Endothelial cell of umbilical vein (primary cell): ENCODE measurements around the gene FSIP1. TPM values are rescaled to one million over a fixed set of nuclear protein-coding genes. Genes with fewer than 3 reads are reported as not detected.

Experiments
- BruUV-seq: library from RNA; stranded (reverse); fragments of 400-500 nt; replicated peaks from 2 replicates; lab custom pipeline; 2021; lab: Mats Ljungman, UMichigan
- CTCF ChIA-PET: fragments of 300-600, 350-600 bp; sonication (Branson Sonifier 250); formaldehyde crosslinking; loops from one replicate; lab custom pipeline; 2021; ENCODE audit warnings: antibody characterized with exemption, inconsistent platforms; lab: Charles Lee
- POLR2A ChIA-PET: fragments of 300-600, 350-600 bp; sonication (Branson Sonifier 250); formaldehyde crosslinking; loops from one replicate; lab custom pipeline; 2021; ENCODE audit warnings: antibody characterized with exemption, inconsistent platforms; lab: Charles Lee
- DNase-seq: peaks from one replicate; pipeline ENCODE4 v3.0.0-alpha.2; 2011; ENCODE audit warnings: low read depth, low spot score
- FAIRE-seq: peaks from 2 replicates; lab custom pipeline; 2011; peaks lifted over from hg19 to GRCh38; lab: Jason Lieb, UNC
- H2AFZ ChIP-seq: 2 replicates; pipeline ENCODE4 v1.6.0; 2012; ENCODE audit warnings: low read depth, low read length, control low read depth, inconsistent platforms
- H3K27ac ChIP-seq: 2 replicates; pipeline ENCODE4 v1.5.1; 2011; ENCODE audit warnings: low read depth, mild to moderate bottlenecking, control low read depth, low read length, moderate library complexity; ENCODE audit not compliant: insufficient read depth
- H3K27me3 ChIP-seq, 2 experiments: 2 replicates each; pipeline versions ENCODE4 v1.6.0 to v1.6.1; 2011; ENCODE audit warnings: low read length in 2 of 2, mixed read lengths in 1 of 2; ENCODE audit not compliant: control insufficient read depth in 2 of 2, insufficient read depth in 2 of 2
- H3K36me3 ChIP-seq, 2 experiments: 2 replicates in 1 of 2; 3 replicates in 1 of 2; pipeline ENCODE4 v1.5.1; 2011; ENCODE audit warnings: low read length in 2 of 2, mild to moderate bottlenecking in 1 of 2, moderate library complexity in 1 of 2; ENCODE audit not compliant: control insufficient read depth in 2 of 2, insufficient read depth in 2 of 2; ENCODE audit errors: extremely low read depth in 1 of 2
- H3K4me1 ChIP-seq: 3 replicates; pipeline ENCODE4 v1.5.1; 2011; ENCODE audit warnings: mild to moderate bottlenecking, low read length; ENCODE audit not compliant: control insufficient read depth, insufficient read depth; ENCODE audit errors: extremely low read depth
- H3K4me2 ChIP-seq: 2 replicates; pipeline ENCODE4 v1.6.1; 2011; ENCODE audit warnings: low read length, control low read depth, mixed read lengths; ENCODE audit not compliant: insufficient read depth
- H3K4me3 ChIP-seq, 3 experiments: fragments of 200-600 bp in 1 of 3; sonication (generic), shearing (Covaris generic) in 1 of 3; replicated peaks in 1 of 3; 2 replicates each; pipeline ENCODE4 v1.5.1; 2011 to 2016; ENCODE audit warnings: control low read depth in 3 of 3, low read length in 3 of 3, mild to moderate bottlenecking in 2 of 3, inconsistent platforms in 1 of 3, low read depth in 1 of 3, moderate library complexity in 1 of 3; ENCODE audit not compliant: insufficient read depth in 1 of 3
- H3K79me2 ChIP-seq: 2 replicates; pipeline ENCODE4 v1.6.0; 2012; ENCODE audit warnings: low read length, inconsistent platforms; ENCODE audit not compliant: control insufficient read depth, insufficient read depth
- H3K9ac ChIP-seq: replicated peaks from 2 replicates; pipeline ENCODE3; 2011; ENCODE audit warnings: low read length, control low read depth; ENCODE audit not compliant: insufficient read depth; ENCODE audit errors: extremely low read depth
- H3K9me1 ChIP-seq: replicated peaks from 3 replicates; pipeline ENCODE4 v1.6.0; 2011; ENCODE audit warnings: mild to moderate bottlenecking, low read length; ENCODE audit not compliant: control insufficient read depth, insufficient read depth; ENCODE audit errors: extremely low read depth
- H3K9me3 ChIP-seq: replicated peaks from 2 replicates; pipeline ENCODE4 v1.5.1; 2012; ENCODE audit warnings: low read length, inconsistent platforms; ENCODE audit not compliant: control insufficient read depth, insufficient read depth
- H4K20me1 ChIP-seq: replicated peaks from 2 replicates; pipeline ENCODE3; 2011; ENCODE audit warnings: mild to moderate bottlenecking, low read length; ENCODE audit not compliant: control insufficient read depth, insufficient read depth; ENCODE audit errors: extremely low read depth
- GATA2 ChIP-seq: IDR thresholded peaks from 2 replicates; pipeline ENCODE4 v1.7.0; 2011; ENCODE audit warnings: low read depth, mild to moderate bottlenecking, moderate library complexity, mixed read lengths, low read length; ENCODE audit not compliant: insufficient read length, insufficient read depth
- POLR2A ChIP-seq: IDR thresholded peaks from 2 replicates; pipeline ENCODE4 v1.6.1; 2012; ENCODE audit warnings: low read depth, mild to moderate bottlenecking, control low read depth, low read length
- POLR2AphosphoS5 ChIP-seq: IDR thresholded peaks from 2 replicates; pipeline ENCODE4 v1.6.1; 2012; ENCODE audit warnings: low read depth, mild to moderate bottlenecking, control low read depth, low read length, moderate library complexity; ENCODE audit not compliant: insufficient read depth
- dilution Hi-C: fragments of 300-500 bp; cut with MboI; formaldehyde crosslinking; loops from one replicate; pipeline ENCODE4 v1.15.0; 2019; ENCODE audit warnings: low sequenced_read_pairs; ENCODE audit not compliant: extremely low pct_ligation_motif_present
- intact Hi-C: fragments of 100-400 bp; cut with micrococcal nuclease; formaldehyde crosslinking; loops from one replicate; pipeline ENCODE4 v1.10.0; 2022
- polyA plus RNA-seq, 4 experiments: library from polyadenylated mRNA; depleted of rRNA in 3 of 4; stranded (reverse) in 3 of 4; unstranded in 1 of 4; fragments of >200 nt; gene quantifications; 2 replicates each; pipeline versions ENCODE4 v1.2.1 to v1.2.3, GENCODE V29; 2011 to 2012; ENCODE audit warnings: missing spikeins in 1 of 4
- total RNA-seq: library from RNA; stranded (reverse); gene quantifications from 2 replicates; pipeline ENCODE4 v1.2.3, GENCODE V29; 2021
- TF ChIP-seq, protein P1 (sequence below): IDR thresholded peaks from 2 replicates; pipeline ENCODE4 v1.6.1; 2011; ENCODE audit not compliant: insufficient read depth, insufficient read length

FSIP1 gene
- total and polyA plus RNA-seq, 2 donors (not counting 3 experiments of a cell fraction or from before 2014, with no cell fraction given): 0.23 to 1.1 TPM

GRCh38 chr15:39596358-39597051, 186.1 kb downstream of the FSIP1 start:
- ChIA-PET POLR2A (no interaction called here), CTCF (interaction anchor here (16.6 kb wide), 1 partner anchor 161 kb away, joined by 379 read pairs; no protein-coding TSS in a partner anchor)
- no peak overlapping the region for H2AFZ ChIP-seq
- H3K4me2 ChIP-seq: no peak overlapping the region
- no peaks in the 10 kb centered on the region for H3K79me2 ChIP-seq
- peaks cover 26 to 39% of the 10 kb centered on the region in 2 experiments for H3K36me3 ChIP-seq
- no peaks in the 10 kb centered on the region for H4K20me1 ChIP-seq
- no peaks in the 10 kb centered on the region for H3K9me3 ChIP-seq
- FAIRE-seq: no peak
- no TSS peak for BruUV-seq
- peaks cover 7% of the 10 kb centered on the region for H3K4me1 ChIP-seq
- no peak overlapping the region for H3K27ac ChIP-seq
- dilution Hi-C loops (no loop called here), intact Hi-C loops (loop anchor here (5.0 kb wide), 1 partner anchor 336 kb away; the partner anchor contains the start of gene EIF2AK4)
- peak; percentile 89 for DNase-seq
- no peak overlapping the region for H3K4me3 ChIP-seq
- no peaks in the 10 kb centered on the region for H3K27me3 ChIP-seq
- TF ChIP-seq, protein P1, sequence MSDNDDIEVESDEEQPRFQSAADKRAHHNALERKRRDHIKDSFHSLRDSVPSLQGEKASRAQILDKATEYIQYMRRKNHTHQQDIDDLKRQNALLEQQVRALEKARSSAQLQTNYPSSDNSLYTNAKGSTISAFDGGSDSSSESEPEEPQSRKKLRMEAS: no peak
- TF ChIP-seq POLR2A (peak; percentile 95), GATA2 (no peak)
- H3K9me1 ChIP-seq: no peaks in the 10 kb centered on the region
- H3K9ac ChIP-seq: no peak overlapping the region

DNA sequence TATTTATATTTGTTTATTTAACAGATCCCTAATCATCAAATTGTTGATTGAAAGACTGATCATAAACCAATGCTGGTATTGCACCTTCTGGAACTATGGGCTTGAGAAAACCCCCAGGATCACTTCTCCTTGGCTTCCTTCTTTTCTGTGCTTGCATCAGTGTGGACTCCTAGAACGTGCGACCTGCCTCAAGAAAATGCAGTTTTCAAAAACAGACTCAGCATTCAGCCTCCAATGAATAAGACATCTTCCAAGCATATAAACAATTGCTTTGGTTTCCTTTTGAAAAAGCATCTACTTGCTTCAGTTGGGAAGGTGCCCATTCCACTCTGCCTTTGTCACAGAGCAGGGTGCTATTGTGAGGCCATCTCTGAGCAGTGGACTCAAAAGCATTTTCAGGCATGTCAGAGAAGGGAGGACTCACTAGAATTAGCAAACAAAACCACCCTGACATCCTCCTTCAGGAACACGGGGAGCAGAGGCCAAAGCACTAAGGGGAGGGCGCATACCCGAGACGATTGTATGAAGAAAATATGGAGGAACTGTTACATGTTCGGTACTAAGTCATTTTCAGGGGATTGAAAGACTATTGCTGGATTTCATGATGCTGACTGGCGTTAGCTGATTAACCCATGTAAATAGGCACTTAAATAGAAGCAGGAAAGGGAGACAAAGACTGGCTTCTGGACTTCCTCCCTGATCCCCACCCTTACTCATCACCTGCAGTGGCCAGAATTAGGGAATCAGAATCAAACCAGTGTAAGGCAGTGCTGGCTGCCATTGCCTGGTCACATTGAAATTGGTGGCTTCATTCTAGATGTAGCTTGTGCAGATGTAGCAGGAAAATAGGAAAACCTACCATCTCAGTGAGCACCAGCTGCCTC, 187.1 kb downstream of the FSIP1 start:
- peaks cover 7% of the 10 kb centered on the region for H3K4me1 ChIP-seq
- intact Hi-C loops (loop anchor here (5.0 kb wide), 1 partner anchor 337 kb away; the partner anchor contains the start of gene EIF2AK4), dilution Hi-C loops (no loop called here)
- no peaks in the 10 kb centered on the region for H4K20me1 ChIP-seq
- FAIRE-seq: no peak
- peak overlapping the region; percentile 1 for H3K27ac ChIP-seq
- no peaks in the 10 kb centered on the region for H3K27me3 ChIP-seq
- no peak overlapping the region for H3K4me3 ChIP-seq
- ChIA-PET CTCF (interaction anchor here (16.6 kb wide), 1 partner anchor 162 kb away, joined by 379 read pairs; no protein-coding TSS in a partner anchor), POLR2A (interaction anchor here (0.9 kb wide), 1 partner anchor 424 kb away, joined by 4 read pairs; no protein-coding TSS in a partner anchor)
- peak; percentile 88 for DNase-seq
- no peak overlapping the region for H3K9ac ChIP-seq
- H3K4me2 ChIP-seq: no peak overlapping the region
- TF ChIP-seq, protein P1: no peak
- peak; percentile 72 for TF ChIP-seq POLR2AphosphoS5
- peak; percentile 98 for TF ChIP-seq POLR2A
- no peaks in the 10 kb centered on the region for H3K9me1 ChIP-seq
- no peaks in the 10 kb centered on the region for H3K9me3 ChIP-seq
- H3K79me2 ChIP-seq: no peaks in the 10 kb centered on the region
- BruUV-seq: TSS peak; percentile 26
- H3K36me3 ChIP-seq: peaks cover 32 to 48% of the 10 kb centered on the region in 2 experiments
- no peak overlapping the region for H2AFZ ChIP-seq
